OCI-LY1 (cell line): ENCODE measurements around the gene WDFY4.

ENCODE experiments used
- H2AFZ ChIP-seq: fragments of 200-600 bp; sonication (generic), shearing (Covaris generic); 2 replicates; pipeline ENCODE4 v1.6.0; 2014; ENCODE audit warnings: antibody characterized with exemption, mild to moderate bottlenecking, low read length
- H3F3A ChIP-seq: fragments of 200-600 bp; sonication (generic), shearing (Covaris generic); 2 replicates; pipeline ENCODE4 v1.6.0; 2014; ENCODE audit warnings: mild to moderate bottlenecking, antibody characterized with exemption, low read length, moderate library complexity; ENCODE audit not compliant: insufficient read depth
- H3K27ac ChIP-seq: fragments of 200-600 bp; sonication (generic); 2 replicates; pipeline ENCODE4 v1.5.1; 2014; ENCODE audit warnings: low read length, mixed run types, mild to moderate bottlenecking, low read depth; ENCODE audit not compliant: poor library complexity, severe bottlenecking
- H3K27me3 ChIP-seq: fragments of 200-600 bp; sonication (generic); 2 replicates; pipeline ENCODE4 v1.6.0; 2014; ENCODE audit warnings: antibody characterized with exemption, mild to moderate bottlenecking, low read length, moderate library complexity; ENCODE audit not compliant: insufficient read depth
- H3K36me3 ChIP-seq: fragments of 200-600 bp; sonication (generic); 2 replicates; pipeline ENCODE4 v1.6.1; 2014; ENCODE audit warnings: mild to moderate bottlenecking, antibody characterized with exemption, low read length, moderate library complexity, mixed read lengths; ENCODE audit not compliant: insufficient read depth
- H3K4me1 ChIP-seq: fragments of 200-600 bp; sonication (generic); 2 replicates; pipeline ENCODE4 v1.5.1; 2014; ENCODE audit warnings: mild to moderate bottlenecking, low read length, moderate library complexity; ENCODE audit not compliant: insufficient read depth, severe bottlenecking
- H3K4me2 ChIP-seq: fragments of 200-600 bp; sonication (generic), shearing (Covaris generic); 2 replicates; pipeline ENCODE4 v1.6.1; 2014; ENCODE audit warnings: low read length
- H3K4me3 ChIP-seq: fragments of 200-600 bp; sonication (generic); 2 replicates; pipeline ENCODE4 v1.5.1; 2014; ENCODE audit warnings: low read length, low read depth, mild to moderate bottlenecking, mixed read lengths; ENCODE audit not compliant: poor library complexity, severe bottlenecking
- H3K79me2 ChIP-seq: fragments of 200-600 bp; shearing (Covaris generic); 2 replicates; pipeline ENCODE4 v1.6.1; 2016; ENCODE audit warnings: mixed run types, low read length, mixed read lengths; ENCODE audit not compliant: insufficient read depth
- H3K9ac ChIP-seq: fragments of 200-600 bp; sonication (generic), shearing (Covaris generic); 2 replicates; pipeline ENCODE4 v1.6.1; 2014; ENCODE audit warnings: mild to moderate bottlenecking, low read length, mixed read lengths
- H3K9me2 ChIP-seq: fragments of 200-600 bp; sonication (generic), shearing (Covaris generic); 2 replicates; pipeline ENCODE4 v1.6.1; 2014; ENCODE audit warnings: low read depth, mild to moderate bottlenecking, low read length, mixed read lengths
- H3K9me3 ChIP-seq: fragments of 200-600 bp; shearing (Covaris generic); 2 replicates; pipeline ENCODE4 v1.6.1; 2014; ENCODE audit warnings: low read length, mixed read lengths
- H4K20me1 ChIP-seq: fragments of 200-600 bp; sonication (generic), shearing (Covaris generic); 2 replicates; pipeline ENCODE4 v1.6.0; 2016; ENCODE audit warnings: mild to moderate bottlenecking, low read length; ENCODE audit not compliant: insufficient read depth
- EZH2 ChIP-seq: fragments of 200-600 bp; sonication (generic), shearing (Covaris generic); IDR thresholded peaks from 2 replicates; pipeline ENCODE4 v1.8.0; 2017; ENCODE audit warnings: borderline replicate concordance, mixed run types, mild to moderate bottlenecking, antibody characterized with exemption, low read length, moderate library complexity, mixed read lengths
- TF ChIP-seq, protein P1 (sequence below): fragments of 200-600 bp; sonication (generic), shearing (Covaris generic); IDR thresholded peaks from 2 replicates; pipeline ENCODE4 v1.5.1; 2017; ENCODE audit warnings: mild to moderate bottlenecking, antibody characterized with exemption, low read length, moderate library complexity, mixed read lengths

The WDFY4 gene

DNA sequence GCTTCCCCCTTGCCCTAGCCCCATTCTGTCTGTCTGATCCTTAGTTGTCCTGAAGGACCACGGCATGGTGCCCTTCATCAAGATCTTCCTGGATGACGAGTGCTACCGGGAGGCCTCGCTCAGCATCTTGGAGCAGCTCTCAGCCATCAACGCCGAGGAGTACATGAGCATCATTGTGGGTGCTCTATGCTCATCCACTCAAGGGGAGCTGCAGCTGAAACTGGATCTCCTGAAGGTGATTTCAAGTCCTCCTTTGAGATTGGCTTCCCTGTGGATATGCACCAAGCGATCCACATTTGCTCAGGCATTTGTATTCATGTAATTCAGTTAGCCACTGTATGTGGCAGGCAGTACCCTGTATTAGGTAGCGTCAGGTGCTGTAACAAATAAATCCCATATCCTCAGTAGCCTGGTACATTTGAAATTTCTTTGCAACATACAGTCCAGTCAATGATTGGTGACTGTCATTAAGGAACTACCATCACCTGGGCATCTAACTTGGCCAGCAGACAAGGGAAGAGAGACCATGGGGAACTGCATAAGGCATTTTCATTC, 51.2 kb downstream of the WDFY4 start:
- no peak overlapping the region for H3K9ac ChIP-seq
- H3K4me1 ChIP-seq = no peaks in the 10 kb centered on the region
- no peak overlapping the region for H3K27ac ChIP-seq
- H3K9me2 ChIP-seq = no peaks in the 10 kb centered on the region
- TF ChIP-seq, protein P1, sequence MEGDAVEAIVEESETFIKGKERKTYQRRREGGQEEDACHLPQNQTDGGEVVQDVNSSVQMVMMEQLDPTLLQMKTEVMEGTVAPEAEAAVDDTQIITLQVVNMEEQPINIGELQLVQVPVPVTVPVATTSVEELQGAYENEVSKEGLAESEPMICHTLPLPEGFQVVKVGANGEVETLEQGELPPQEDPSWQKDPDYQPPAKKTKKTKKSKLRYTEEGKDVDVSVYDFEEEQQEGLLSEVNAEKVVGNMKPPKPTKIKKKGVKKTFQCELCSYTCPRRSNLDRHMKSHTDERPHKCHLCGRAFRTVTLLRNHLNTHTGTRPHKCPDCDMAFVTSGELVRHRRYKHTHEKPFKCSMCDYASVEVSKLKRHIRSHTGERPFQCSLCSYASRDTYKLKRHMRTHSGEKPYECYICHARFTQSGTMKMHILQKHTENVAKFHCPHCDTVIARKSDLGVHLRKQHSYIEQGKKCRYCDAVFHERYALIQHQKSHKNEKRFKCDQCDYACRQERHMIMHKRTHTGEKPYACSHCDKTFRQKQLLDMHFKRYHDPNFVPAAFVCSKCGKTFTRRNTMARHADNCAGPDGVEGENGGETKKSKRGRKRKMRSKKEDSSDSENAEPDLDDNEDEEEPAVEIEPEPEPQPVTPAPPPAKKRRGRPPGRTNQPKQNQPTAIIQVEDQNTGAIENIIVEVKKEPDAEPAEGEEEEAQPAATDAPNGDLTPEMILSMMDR = no peak
- TF ChIP-seq EZH2 = no peak
- no peak overlapping the region for H2AFZ ChIP-seq
- H3K36me3 ChIP-seq = peaks cover 99% of the 10 kb centered on the region
- no peak overlapping the region for H3K4me2 ChIP-seq
- no peaks in the 10 kb centered on the region for H3K79me2 ChIP-seq
- no peak overlapping the region for H3K4me3 ChIP-seq
- H3K27me3 ChIP-seq = no peaks in the 10 kb centered on the region
- H3F3A ChIP-seq = no peaks in the 10 kb centered on the region
- no peaks in the 10 kb centered on the region for H3K9me3 ChIP-seq
- H4K20me1 ChIP-seq = no peaks in the 10 kb centered on the region

DNA sequence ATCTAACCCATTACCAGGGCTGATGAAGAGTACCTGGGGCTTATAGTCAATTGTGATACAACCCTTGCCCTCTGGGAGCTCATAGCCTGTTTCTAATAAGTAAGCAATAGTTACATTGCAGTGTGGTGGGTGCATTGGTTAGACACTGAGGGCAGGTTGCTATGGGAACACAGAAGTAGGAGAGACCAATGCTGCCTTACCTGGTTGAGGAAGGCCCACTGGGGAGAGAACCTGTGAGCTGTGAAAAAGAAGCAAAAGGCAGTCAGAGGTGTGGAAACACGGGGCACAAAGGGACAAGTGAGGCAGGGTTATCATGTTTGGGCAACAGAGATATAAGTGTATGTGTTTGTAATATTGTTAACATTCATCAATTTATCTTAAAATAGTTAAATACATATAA, 51.9 kb downstream of the WDFY4 start:
- H3K36me3 ChIP-seq = peaks cover 97% of the 10 kb centered on the region
- H2AFZ ChIP-seq = no peak overlapping the region
- no peaks in the 10 kb centered on the region for H3K9me2 ChIP-seq
- TF ChIP-seq, protein P1 = no peak
- no peak for TF ChIP-seq EZH2
- no peak overlapping the region for H3K9ac ChIP-seq
- no peak overlapping the region for H3K4me3 ChIP-seq
- H4K20me1 ChIP-seq = no peaks in the 10 kb centered on the region
- H3K4me2 ChIP-seq = no peak overlapping the region
- H3F3A ChIP-seq = no peaks in the 10 kb centered on the region
- H3K27me3 ChIP-seq = no peaks in the 10 kb centered on the region
- no peaks in the 10 kb centered on the region for H3K9me3 ChIP-seq
- no peaks in the 10 kb centered on the region for H3K79me2 ChIP-seq
- H3K4me1 ChIP-seq = no peaks in the 10 kb centered on the region
- no peak overlapping the region for H3K27ac ChIP-seq

DNA sequence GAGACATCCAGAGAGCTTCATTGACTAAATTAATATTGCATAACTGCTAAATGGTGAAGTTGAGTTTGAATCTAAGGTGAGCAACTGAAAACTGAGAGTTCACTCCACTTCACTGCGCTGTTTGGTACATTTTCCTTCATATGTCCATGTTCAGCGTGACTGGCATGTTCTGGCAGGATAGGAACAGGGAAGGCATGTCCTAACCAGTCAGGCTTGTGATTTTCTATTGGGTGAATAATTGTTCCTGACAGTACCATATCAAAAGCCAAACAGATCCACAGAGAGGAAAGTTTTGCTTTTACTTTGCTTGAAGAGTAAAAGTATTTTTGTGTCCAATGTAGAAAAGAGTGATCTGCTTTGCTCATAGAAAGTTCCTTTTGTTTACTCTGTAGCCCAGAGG, 53.2 kb downstream of the WDFY4 start:
- H3K4me1 ChIP-seq = no peaks in the 10 kb centered on the region
- TF ChIP-seq, protein P1 = no peak
- TF ChIP-seq EZH2 = no peak
- H3F3A ChIP-seq = no peaks in the 10 kb centered on the region
- H4K20me1 ChIP-seq = no peaks in the 10 kb centered on the region
- H3K27ac ChIP-seq = no peak overlapping the region
- H3K9ac ChIP-seq = no peak overlapping the region
- no peaks in the 10 kb centered on the region for H3K9me2 ChIP-seq
- no peaks in the 10 kb centered on the region for H3K79me2 ChIP-seq
- peaks cover 97% of the 10 kb centered on the region for H3K36me3 ChIP-seq
- no peaks in the 10 kb centered on the region for H3K9me3 ChIP-seq
- H2AFZ ChIP-seq = no peak overlapping the region
- no peak overlapping the region for H3K4me3 ChIP-seq
- H3K4me2 ChIP-seq = no peak overlapping the region
- no peaks in the 10 kb centered on the region for H3K27me3 ChIP-seq
